ENCODE measurements around the gene MYL11.

Gene MYL11

DNA sequence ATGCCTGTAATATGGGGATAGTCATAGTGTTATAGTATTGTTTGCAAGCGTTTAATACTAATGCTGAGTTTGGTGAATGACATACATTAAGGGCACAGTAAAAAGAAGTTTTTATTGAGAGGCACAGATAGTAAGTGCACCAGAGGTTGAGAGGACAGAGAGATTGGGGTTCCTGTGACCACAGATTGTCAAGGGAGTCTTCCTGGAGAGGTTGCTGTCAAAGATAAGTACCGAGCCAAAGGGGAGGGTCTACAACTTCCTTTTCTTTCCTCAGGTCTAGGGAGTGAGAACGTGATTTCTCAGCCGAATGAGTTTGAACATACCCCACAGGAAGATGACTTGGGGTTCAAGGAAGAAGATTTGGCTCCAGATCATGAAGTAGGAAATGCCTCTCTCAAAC is 22.5 kb downstream of the MYL11 start:
- no peak for DNase-seq

DNA sequence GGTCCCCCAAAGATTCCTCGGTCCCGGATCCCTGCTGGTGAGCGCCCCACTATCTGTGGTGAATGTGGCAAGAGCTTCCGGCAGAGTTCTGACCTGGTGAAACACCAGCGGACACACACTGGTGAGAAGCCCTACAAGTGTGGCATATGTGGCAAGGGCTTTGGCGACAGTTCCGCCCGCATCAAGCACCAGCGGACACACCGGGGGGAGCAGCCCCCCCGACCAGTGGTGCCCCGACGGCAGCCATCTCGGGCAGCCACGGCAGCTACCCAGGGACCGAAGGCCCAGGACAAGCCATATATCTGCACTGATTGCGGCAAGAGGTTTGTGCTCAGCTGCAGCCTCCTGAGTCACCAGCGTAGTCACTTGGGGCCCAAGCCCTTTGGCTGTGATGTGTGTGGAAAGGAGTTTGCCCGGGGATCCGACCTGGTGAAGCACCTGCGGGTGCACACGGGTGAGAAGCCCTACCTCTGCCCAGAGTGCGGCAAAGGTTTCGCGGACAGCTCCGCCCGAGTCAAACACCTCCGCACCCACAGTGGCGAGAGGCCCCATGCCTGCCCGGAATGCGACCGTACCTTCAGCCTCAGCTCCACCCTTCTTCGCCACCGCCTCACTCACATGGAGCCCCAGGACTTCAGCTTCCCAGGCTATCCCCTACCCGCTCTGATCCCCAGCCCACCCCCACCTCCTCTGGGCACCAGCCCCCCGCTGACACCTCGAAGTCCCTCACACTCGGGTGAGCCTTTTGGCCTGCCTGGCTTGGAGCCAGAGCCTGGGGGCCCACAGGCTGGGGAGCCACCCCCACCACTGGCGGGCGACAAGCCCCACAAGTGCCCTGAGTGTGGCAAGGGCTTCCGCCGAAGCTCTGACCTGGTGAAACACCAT is 23.4 kb downstream of the MYL11 start:
- no peak for DNase-seq

DNA sequence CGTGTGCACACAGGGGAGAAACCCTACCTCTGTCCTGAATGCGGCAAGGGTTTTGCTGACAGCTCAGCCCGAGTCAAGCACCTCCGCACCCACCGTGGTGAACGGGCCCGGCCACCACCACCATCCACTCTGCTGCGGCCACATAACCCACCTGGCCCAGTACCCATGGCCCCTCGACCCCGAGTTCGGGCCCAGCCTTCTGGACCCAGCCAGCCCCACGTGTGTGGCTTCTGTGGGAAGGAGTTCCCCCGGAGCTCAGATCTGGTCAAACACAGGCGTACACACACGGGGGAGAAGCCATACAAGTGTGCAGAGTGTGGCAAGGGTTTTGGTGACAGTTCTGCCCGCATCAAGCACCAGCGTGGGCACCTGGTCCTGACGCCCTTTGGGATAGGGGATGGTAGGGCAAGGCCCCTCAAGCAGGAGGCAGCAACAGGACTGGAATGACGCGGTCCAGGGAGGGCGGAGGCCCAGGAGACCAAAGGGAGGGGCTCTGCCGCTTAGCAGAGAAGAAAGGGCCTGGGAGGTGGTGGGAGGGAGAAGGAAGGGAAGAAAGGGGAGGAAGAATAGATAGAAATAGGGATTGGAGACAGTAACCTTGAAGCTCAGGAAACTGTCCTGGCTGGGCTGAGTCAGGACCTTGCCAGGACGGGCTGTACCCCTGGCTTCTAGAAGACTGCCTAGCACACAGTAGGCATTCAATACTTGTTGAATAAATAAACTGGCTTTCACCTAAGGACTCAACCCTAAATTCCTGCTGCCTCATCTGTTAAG is 24.2 kb downstream of the MYL11 start:
- DNase-seq: no peak

DNA sequence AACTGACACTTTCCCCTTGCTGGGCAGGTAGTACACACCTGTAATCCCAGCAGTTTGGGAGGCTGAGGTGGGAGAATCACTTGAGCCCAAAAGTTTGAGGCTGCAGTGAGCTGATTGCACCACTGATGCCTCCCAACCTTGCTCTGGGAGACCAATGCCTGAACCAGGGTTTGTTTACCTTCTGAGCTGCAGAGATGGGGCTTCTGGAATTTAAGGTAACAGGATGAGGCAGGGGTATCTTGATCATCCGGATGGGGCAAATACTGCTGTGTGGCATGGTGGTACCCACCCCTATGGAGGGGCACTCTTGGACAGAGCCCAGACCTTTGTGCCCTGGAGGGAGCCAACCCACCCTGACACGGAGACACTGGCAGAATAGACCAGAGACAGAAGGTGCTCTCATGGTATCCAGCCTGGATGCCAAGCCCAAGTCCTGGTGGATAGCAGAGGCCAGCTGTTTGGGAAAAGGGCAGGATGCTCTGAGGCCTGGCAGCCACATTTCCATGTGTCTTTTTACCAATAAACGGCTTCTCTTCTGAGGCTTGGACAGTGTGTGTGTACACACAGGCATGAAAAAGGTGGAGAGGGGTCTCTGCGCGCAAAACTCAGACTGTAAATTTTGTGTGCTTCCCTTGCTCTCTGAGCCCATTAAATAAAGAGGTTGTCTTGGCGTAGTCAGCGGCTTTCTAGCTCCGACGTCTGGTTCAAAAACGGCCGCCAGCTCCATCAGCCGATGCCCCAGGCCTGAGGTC is 25.0 kb downstream of the MYL11 start:
- no peak for DNase-seq

DNA sequence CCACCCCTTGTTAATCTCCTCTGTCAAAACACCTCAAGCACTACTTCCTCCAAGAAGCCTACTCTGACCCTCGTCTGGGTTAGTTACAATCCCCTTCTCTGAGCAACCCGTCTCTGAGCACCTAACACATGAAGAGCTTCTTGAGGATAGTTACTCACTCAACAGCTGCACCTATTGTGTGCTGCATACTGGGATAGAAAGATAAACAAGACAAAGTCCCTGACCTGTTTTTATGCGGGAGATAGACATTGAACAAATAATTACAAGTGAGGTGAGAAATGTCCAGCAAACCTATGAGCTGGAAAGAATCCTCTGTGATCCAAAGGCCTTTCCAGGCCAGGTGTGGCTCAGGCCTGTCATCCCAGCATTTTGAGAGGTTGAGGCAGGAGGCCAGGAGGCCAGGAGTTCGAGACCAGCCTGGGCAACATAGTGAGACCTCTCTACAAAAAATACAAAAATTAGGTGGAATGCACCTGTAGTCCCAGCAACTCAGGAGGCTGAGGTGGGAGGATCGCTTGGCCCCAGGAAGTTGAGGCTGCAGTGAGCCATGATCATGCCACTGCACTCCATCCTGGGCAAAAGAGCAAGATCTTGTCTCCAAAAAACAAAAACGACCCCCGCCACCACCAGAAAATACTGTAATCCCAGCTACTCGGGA is 27.3 kb downstream of the MYL11 start:
- peak; percentile 51 for DNase-seq

DNA sequence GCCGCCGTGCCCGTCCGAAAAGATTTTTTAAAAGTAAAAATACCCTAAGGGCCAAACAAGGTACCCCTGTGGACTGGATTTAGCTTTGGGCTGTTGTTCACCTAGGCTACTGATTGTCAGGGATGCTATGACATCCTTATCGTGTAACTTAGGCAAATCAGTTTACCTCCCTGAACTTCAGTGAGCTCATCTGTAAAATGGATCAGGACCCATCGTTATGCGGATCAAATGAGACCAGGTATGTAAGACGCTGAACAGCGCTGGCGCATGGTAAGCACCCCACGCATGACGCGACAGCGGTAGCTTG is 32.1 kb downstream of the MYL11 start:
- no peak for DNase-seq

DNA sequence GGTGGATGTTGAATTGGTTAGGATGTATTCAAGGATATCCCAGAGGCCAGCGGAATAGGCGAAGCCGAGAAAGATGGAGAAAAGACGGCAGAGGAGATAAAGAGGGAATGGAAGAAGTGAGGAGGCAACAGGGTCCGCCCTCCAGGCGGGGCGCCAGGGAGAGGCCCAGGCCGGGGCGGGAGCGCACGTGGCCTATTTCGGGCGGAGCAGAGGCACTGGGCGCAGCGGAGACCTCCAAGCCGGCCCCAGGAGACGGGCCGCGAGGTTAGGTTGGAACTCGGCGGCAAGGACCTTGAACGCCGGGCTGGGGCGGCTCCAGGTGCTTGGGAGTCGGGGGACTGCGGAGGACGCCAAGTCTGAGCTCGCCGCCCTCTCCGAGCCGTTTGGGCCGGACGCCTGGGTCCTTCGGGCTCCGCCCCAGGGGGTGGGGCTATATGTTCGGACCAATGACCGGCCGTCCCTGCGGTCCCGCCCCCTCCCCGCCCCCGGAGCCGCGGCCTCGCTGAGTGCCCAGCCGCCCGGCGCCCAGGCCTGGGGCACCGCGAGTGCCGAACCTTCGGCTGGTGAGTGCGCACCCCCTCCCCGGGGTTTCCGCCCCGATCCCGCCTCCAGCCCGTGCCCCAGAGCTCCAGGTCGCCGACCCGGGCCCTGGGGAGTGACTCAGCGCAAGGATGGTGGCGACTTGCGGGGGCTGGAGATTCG is 32.7 kb downstream of the MYL11 start, which contains the start of gene ZNF771:
TSS of gene ZNF771 (plus strand) at position 505 of the 702 bp plus-strand sequence. CDS start 448 bp downstream, outside the sequence.
- DNase-seq: peak; percentile 79

DNA sequence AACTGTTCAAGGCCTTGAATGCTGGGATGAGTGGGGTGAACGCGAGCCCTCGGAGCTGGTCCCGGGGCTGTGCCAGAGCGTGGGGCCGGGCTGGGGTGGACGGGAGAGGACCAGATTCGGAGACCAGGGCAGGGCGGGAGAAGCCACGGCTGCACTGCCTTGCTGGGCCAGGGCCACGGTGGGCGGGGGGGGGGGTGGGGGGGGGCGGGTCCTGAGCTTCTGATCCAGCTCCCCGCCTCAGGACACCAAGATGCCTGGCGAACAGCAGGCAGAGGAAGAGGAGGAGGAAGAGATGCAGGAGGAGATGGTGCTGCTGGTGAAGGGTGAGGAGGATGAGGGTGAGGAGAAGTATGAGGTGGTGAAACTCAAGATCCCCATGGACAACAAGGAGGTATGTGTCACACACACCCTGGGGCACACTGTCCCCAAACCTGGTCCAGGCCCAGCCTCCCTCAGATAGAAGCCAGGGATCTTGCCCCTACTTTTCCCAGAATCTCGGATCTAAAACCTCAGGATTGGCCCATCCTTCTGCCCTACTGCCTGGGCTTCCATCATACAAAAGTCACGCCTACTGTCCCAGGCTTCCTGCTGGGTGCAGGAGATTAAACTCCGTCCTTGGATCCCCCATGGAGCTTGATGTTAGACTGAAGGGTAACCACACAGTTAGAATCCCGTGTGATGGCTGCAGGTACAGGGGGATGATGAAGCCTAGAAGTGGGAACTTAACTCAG is 33.4 kb downstream of the MYL11 start:
- no peak for DNase-seq

DNA sequence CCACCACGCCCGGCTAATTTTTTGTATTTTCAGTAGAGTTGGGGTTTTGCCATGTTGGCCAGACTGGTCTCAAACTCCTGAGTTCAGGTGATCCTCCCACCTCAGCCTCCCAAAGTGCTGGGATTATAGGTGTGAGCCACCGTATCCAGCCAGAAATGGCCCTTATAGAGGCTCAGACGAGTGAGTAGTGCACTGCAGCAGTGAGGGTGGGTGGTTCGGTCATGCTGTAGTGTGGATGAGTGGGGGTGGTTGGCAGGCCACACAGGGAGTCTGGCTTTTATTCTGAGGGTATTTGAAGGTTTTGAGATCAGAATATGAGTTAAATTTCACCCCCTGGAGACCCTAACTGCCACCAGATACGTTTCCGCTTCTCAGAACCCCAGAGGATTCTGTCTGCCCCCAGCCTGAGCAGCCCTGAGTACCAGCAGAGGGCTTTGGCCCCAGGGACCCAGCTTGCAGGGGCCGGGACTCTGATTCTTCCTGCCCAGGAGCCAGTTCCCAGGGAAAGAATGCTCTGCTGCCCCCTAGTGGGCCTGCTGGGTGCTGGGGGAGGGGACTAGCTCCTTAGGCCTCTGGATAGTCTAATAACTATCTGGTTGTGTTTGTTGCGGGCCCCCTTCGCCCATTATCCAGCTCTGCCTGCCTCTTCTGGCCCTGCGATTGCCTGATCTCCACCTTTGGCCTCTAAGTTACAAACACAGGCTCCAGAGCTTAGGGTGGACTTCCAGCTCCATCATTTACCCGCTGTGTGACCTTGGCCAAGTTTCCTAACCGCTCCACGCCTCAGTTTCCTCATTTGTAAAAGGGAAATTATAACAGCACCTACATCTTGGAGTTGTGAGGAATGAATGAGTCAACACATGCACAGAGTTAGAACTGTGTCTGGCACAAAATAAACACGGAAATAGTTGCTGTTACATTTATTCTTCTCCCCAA is 34.8 kb downstream of the MYL11 start:
- DNase-seq: peak; percentile 67

DNA sequence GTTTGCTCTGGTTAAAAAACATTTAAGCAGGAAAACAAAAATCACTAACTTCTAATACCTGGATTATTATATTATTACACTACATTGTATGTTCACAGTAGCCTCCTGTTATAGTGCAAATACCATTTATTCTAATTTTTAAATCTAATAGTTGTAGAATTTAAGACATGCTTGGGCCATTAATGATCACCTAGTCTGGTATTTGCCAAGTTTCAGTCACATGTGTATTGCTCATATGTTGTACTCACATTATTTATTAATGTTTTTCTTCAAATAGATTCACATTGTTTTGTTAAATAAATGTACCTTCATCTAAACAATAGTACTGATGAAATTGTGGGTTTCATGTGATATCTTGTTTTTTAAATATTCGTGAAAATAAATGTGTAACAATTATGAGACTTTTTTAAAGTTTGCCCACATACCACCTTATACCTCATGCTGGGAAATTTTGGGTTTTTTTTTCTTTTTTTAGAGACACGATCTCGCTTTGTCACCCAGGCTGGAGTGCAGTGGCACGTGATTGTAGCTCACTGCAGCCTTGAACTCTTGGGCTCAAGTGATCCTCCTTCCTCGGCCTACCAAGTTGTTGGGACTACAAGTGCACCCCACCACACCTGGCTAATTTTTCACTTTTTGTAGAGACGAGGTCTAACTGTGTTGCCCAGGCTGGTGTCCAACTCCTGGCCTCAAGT is 38.7 kb downstream of the MYL11 start:
- no peak for DNase-seq

DNA sequence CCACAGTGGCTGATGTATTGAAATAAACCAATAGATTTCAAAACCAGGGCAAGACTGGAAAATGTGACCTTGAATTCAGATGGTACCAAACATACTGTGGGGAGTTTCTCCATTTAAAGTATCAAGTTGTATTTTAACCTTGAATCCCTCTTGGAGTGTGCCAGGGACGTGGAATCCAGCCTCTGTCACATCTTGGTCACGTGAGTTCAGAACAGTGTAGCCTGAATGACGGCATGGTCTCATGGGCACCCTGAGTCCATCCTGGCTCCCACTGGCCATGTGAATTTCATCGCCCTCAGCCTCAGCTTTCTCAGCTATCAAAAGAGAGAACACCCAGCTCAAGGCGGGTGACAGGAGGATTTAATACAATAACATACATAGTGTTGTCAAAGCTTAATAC is 39.6 kb downstream of the MYL11 start:
- DNase-seq: no peak

DNA sequence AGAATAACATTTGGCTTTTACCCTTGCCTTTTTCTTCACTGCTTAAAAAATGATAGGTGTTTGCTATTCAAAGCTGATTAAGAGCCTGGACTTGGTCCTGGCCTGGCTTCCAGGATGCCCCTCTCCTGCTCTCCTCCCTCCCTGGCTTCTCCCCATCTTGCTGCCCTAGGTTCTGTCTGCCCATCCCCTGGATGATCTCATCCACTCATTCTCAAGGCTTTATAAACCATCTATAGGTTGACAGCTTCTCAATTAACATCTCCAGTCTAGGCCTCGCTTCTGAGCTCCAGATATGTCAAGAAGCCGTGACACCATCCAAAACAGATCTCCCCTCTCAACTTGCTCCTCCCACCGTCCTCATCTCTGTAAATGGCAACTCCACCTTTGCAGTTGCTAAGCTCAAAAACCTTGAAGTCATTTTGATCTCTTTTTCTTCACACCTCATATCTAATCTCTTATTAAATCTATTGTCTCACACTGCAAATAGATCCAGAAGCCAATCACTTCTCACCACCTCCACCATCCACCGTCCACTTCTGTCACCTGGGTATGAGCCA is 41.5 kb downstream of the MYL11 start:
- DNase-seq: no peak

DNA sequence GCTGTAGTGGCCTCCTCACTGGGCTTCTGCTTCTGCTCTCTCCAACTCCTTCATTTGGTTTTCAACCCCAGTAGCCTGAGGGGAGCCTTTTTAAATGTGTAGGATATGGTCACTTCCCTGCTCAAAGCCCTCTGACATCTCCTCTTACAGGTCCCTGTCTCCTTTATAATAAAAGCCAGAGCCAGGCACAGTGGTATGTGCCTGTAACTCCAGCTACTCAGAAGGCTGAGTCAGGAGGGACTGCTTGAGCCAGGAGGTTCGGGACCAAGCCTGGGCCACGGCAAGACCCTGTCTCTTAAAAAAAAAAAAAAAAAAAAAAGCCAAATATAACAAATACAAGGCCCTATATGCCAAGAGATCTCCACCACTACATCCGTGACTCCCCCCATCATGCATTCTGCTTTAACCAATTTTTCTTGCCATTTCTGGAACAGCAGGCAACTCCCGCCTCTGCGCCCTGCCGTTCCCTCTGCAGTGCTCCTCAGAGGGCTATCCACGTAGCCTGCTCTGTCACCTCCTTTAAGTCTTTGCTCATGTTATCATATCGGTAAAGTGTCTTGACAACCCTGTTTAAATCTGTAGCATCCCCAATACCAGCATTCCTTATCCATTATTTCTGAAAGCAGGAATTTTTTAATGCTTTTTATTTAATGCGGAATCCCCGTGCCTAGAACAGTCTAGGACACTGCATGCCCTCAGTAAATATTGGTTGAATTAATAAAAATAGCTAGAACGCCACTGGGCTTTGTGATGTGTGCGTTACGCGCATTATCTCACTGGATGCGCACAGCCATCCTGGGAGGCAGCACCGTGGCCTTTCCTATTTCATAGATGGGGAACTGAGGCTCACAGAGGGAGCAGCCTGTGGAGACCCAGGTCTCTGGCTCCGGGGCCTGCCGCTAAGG is 42.3 kb downstream of the MYL11 start:
- DNase-seq: no peak

DNA sequence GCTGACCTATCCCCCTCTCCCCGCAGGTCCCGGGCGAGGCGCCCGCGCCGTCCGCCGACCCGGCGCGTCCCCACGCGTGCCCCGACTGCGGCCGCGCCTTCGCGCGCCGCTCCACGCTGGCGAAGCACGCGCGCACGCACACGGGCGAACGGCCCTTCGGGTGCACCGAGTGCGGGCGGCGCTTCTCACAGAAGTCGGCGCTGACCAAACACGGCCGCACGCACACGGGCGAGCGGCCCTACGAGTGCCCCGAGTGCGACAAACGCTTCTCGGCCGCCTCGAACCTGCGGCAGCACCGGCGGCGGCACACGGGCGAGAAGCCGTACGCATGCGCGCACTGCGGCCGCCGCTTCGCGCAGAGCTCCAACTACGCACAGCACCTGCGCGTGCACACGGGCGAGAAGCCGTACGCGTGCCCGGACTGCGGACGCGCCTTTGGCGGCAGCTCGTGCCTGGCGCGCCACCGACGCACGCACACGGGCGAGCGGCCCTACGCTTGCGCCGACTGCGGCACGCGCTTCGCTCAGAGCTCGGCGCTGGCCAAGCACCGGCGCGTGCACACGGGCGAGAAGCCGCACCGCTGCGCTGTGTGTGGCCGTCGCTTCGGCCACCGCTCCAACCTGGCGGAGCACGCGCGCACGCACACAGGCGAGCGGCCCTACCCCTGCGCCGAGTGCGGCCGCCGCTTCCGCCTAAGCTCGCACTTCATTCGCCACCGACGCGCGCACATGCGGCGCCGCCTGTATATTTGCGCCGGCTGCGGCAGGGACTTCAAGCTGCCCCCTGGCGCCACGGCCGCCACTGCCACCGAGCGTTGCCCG is 43.1 kb downstream of the MYL11 start:
- DNase-seq: peak; percentile 96

DNA sequence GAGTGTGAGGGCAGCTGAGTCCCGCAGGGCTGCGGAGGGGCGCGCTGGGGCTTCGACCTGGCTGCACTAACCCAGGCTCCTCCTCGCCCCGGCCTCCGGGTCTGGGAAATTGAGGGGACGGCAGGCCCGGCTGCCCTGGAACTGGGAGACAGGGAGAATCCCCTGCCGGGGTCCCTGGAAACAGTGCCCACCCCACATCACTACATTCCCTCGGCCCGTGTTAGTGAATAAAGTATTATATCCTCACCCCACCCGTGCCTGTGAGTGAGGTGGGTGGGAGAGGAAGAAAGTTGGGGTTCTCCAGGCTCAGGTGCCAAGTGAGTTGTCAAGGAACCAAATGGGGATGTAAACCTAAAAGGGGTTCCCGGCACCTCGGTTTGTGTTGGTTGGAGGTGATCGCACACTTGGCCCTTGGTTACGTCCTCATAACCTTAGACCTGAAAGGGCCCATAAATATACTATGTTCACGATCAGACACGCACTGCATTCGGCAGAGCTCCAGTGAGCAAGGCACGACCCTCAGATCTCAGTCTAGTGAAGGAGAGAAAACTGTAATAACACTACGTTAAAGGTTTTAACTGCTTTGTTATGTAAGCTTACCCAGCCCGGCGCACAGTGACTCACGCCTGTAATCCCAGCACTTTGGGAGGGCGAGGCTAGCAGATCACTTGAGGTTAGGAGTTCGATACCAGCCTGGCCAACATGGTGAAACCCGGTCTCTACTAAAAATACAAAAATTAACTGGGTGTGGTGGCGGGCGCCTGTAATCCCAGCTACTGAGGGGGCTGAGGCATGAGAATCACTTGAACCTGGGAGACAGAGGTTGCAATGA is 44.0 kb downstream of the MYL11 start:
- no peak for DNase-seq

DNA sequence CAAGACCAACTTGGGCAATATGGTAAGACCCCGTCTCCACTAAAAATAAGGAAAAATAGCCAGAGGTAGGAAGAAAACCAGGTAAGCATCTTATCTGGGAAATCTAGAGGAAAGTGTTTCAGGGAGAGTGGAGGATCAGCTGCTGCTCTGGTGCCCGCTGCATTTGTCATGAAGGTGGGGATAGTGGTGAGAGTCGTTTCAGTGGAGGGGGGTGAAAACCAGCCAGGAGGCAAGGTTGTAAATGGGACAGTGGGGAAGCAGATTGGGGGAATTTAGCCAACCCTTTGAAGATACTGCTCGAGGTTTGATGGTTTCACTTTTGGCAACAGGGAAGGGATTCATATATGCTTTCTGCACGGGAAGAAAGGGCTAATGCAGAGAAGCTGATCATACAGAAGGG is 46.4 kb downstream of the MYL11 start:
- DNase-seq: no peak

Measured in NCI-H774 (cell line).